HepG2 (cell line): Measurements from ENCODE around the gene DLX5. TPM values are rescaled to one million over a fixed set of nuclear protein-coding genes. Genes with fewer than 3 reads are reported as not detected.

ENCODE experiments used
- BHLHE40 ChIP-seq: IDR thresholded peaks from 2 replicates; pipeline ENCODE4 v1.6.1; 2011; ENCODE audit warnings: low read length, improper control_type of control experiment
- HOXA7 ChIP-seq: sonication (generic); formaldehyde crosslinking; IDR thresholded peaks from 2 replicates; pipeline ENCODE4 v1.8.1; 2022; ENCODE audit warnings: mild to moderate bottlenecking, missing genetic modification reagents, moderate library complexity
- MEIS2 ChIP-seq: sonication (generic); formaldehyde crosslinking; IDR thresholded peaks from 2 replicates; pipeline ENCODE4 v1.9.0; 2021; ENCODE audit warnings: mild to moderate bottlenecking, missing genetic modification reagents
- RCOR2 ChIP-seq: IDR thresholded peaks from 2 replicates; pipeline ENCODE4 v1.6.1; 2016; ENCODE audit warnings: missing biosample characterization, missing genetic modification reagents
- SSRP1 ChIP-seq: IDR thresholded peaks from 2 replicates; pipeline ENCODE4 v1.6.1; 2016; ENCODE audit warnings: control low read depth
- ZNF317 ChIP-seq: sonication (generic); formaldehyde crosslinking; IDR thresholded peaks from 2 replicates; pipeline ENCODE4 v1.5.0; 2020; ENCODE audit warnings: mild to moderate bottlenecking, missing genetic modification reagents
- ZSCAN12 ChIP-seq: sonication (generic); formaldehyde crosslinking; IDR thresholded peaks from 2 replicates; pipeline ENCODE4 v1.9.0; 2021; ENCODE audit warnings: mild to moderate bottlenecking, missing genetic modification reagents
- polyA plus RNA-seq, 8 experiments: library from polyadenylated mRNA; depleted of rRNA in 3 of 8; stranded (reverse) in 7 of 8; unstranded in 1 of 8; fragments of >200 nt; fragmentation: Illumina TruSeq in 4 of 8; extraction: Trizol in 4 of 8; gene quantifications; 2 replicates each; pipeline versions ENCODE4 v1.2.1 to v1.2.3, GENCODE V29; 2011 to 2016; ENCODE audit warnings: low read depth in 4 of 8, missing spikeins in 1 of 8, mixed read lengths in 1 of 8; ENCODE audit not compliant: insufficient read depth in 1 of 8
- total RNA-seq, 5 experiments: library from RNA; depleted of rRNA; stranded (reverse); fragments of >200 nt; fragmentation: Illumina TruSeq; extraction: Trizol; gene quantifications; 2 replicates each; pipeline ENCODE4 v1.2.3, GENCODE V29; 2016; ENCODE audit warnings: low read depth in 1 of 5
- TF ChIP-seq, protein P1 (sequence below), 2 experiments: sonication (generic) in 1 of 2; formaldehyde crosslinking in 1 of 2; IDR thresholded peaks; 2 replicates each; pipeline versions ENCODE4 v1.4.0 to v1.6.1; 2016 to 2020; ENCODE audit warnings: borderline replicate concordance in 1 of 2, low read depth in 1 of 2, mild to moderate bottlenecking in 1 of 2, missing genetic modification reagents in 1 of 2
- TF ChIP-seq, protein P2 (sequence below): sonication (generic); formaldehyde crosslinking; IDR thresholded peaks from 2 replicates; pipeline ENCODE4 v1.4.0; 2020; ENCODE audit warnings: mild to moderate bottlenecking, missing genetic modification reagents, borderline replicate concordance
- TF ChIP-seq, protein P3 (sequence below): sonication (generic); formaldehyde crosslinking; IDR thresholded peaks from 2 replicates; pipeline ENCODE4 v1.5.0; 2020; ENCODE audit warnings: mild to moderate bottlenecking, missing genetic modification reagents
- TF ChIP-seq, protein P4 (sequence below): sonication (generic); formaldehyde crosslinking; IDR thresholded peaks from 2 replicates; pipeline ENCODE4 v1.4.0; 2020; ENCODE audit warnings: mild to moderate bottlenecking, low read depth, missing genetic modification reagents

DLX5 gene
- total and polyA plus RNA-seq, 2 of the 13 experiments (the other 11 are each of a cell fraction or from before 2014, with no cell fraction given): not detected

DNA sequence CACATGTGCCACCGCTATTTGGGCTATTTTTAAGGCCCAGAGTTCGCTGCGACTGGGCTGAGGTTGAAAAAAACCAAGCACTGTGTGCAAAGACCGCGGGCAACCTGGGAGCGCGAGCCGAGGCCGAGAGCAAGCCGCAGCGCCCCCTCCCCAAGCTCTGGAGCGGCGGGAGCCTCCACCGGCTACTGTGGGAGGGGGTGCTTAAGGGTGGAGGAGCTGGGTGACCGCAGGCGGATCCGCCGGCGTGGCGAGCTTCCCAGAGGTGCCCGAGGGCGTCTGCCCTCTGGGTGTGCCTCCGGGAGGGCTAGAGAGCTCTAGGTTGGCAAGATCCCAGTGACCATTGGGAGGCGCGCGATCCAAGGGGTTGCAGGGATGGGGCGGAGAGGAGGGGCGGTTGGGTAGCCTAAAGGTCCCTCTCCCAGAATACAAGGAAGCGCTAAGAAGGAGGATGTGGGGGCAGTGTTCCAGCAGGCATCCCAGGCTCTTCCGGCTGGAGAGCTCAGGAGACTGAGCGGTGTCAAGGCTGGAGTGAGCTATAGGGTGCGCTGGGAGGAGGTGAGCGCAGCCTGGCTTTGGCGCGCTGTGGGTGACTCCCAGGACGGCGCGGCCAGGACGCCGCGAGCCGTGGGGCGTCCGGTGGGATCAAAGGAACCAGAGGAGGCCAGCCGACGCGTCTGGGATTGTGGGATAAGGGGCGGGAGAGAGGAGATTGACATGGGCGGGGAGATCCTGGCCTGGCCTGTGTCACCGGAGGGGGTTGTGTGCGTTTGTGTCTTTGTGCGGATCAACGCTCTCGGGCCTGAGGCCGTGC lies 8.0 kb downstream of the DLX5 start (continued):
- TF ChIP-seq, protein P1, sequence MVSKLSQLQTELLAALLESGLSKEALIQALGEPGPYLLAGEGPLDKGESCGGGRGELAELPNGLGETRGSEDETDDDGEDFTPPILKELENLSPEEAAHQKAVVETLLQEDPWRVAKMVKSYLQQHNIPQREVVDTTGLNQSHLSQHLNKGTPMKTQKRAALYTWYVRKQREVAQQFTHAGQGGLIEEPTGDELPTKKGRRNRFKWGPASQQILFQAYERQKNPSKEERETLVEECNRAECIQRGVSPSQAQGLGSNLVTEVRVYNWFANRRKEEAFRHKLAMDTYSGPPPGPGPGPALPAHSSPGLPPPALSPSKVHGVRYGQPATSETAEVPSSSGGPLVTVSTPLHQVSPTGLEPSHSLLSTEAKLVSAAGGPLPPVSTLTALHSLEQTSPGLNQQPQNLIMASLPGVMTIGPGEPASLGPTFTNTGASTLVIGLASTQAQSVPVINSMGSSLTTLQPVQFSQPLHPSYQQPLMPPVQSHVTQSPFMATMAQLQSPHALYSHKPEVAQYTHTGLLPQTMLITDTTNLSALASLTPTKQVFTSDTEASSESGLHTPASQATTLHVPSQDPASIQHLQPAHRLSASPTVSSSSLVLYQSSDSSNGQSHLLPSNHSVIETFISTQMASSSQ (IDR thresholded peaks at IDR 0.05; ENCODE audit: low read depth): no peak
- TF ChIP-seq, protein P1 (CRISPR knock-in tag; IDR thresholded peaks at IDR 0.05; ENCODE audit: borderline replicate concordance): 0 out of 2 replicates have a peak, but pooled peaks have one; percentile 41
- TF ChIP-seq, protein P2, sequence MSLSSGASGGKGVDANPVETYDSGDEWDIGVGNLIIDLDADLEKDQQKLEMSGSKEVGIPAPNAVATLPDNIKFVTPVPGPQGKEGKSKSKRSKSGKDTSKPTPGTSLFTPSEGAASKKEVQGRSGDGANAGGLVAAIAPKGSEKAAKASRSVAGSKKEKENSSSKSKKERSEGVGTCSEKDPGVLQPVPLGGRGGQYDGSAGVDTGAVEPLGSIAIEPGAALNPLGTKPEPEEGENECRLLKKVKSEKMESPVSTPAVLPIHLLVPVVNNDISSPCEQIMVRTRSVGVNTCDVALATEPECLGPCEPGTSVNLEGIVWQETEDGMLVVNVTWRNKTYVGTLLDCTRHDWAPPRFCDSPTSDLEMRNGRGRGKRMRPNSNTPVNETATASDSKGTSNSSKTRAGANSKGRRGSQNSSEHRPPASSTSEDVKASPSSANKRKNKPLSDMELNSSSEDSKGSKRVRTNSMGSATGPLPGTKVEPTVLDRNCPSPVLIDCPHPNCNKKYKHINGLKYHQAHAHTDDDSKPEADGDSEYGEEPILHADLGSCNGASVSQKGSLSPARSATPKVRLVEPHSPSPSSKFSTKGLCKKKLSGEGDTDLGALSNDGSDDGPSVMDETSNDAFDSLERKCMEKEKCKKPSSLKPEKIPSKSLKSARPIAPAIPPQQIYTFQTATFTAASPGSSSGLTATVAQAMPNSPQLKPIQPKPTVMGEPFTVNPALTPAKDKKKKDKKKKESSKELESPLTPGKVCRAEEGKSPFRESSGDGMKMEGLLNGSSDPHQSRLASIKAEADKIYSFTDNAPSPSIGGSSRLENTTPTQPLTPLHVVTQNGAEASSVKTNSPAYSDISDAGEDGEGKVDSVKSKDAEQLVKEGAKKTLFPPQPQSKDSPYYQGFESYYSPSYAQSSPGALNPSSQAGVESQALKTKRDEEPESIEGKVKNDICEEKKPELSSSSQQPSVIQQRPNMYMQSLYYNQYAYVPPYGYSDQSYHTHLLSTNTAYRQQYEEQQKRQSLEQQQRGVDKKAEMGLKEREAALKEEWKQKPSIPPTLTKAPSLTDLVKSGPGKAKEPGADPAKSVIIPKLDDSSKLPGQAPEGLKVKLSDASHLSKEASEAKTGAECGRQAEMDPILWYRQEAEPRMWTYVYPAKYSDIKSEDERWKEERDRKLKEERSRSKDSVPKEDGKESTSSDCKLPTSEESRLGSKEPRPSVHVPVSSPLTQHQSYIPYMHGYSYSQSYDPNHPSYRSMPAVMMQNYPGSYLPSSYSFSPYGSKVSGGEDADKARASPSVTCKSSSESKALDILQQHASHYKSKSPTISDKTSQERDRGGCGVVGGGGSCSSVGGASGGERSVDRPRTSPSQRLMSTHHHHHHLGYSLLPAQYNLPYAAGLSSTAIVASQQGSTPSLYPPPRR (CRISPR knock-in tag): peak; percentile 10; the same call in 1 of the 2 replicates
- TF ChIP-seq ZNF317 (CRISPR knock-in tag) (no peak; the same call in 1 of the 2 replicates), HOXA7 (0 out of 2 replicates have a peak, but pooled peaks have one; percentile 47), RCOR2 (CRISPR knock-in tag) (no peak), BHLHE40 (no peak), ZSCAN12 (CRISPR knock-in tag) (no peak), SSRP1 (no peak), MEIS2 (CRISPR knock-in tag) (peak; percentile 68)
- TF ChIP-seq, protein P3, sequence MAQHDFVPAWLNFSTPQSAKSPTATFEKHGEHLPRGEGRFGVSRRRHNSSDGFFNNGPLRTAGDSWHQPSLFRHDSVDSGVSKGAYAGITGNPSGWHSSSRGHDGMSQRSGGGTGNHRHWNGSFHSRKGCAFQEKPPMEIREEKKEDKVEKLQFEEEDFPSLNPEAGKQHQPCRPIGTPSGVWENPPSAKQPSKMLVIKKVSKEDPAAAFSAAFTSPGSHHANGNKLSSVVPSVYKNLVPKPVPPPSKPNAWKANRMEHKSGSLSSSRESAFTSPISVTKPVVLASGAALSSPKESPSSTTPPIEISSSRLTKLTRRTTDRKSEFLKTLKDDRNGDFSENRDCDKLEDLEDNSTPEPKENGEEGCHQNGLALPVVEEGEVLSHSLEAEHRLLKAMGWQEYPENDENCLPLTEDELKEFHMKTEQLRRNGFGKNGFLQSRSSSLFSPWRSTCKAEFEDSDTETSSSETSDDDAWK (CRISPR knock-in tag): no peak
- TF ChIP-seq, protein P4, sequence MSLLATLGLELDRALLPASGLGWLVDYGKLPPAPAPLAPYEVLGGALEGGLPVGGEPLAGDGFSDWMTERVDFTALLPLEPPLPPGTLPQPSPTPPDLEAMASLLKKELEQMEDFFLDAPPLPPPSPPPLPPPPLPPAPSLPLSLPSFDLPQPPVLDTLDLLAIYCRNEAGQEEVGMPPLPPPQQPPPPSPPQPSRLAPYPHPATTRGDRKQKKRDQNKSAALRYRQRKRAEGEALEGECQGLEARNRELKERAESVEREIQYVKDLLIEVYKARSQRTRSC (CRISPR knock-in tag): no peak
